Colonic mucosa (tissue), 4 donors: ENCODE data around the gene SELENON. TPM values are rescaled to one million over a fixed set of nuclear protein-coding genes. Genes with fewer than 3 reads are reported as not detected.
A peak's percentile ranks its signal among the peaks of the same experiment; 100 is the strongest.

ENCODE experiments used
- DNase-seq: peaks from one replicate; pipeline ENCODE4 v3.0.0-alpha.2; 2020
- H3K27ac ChIP-seq: fragments of 200-600 bp; one replicate; pipeline ENCODE4 v1.8.0; 2021
- H3K27me3 ChIP-seq: fragments of 200-600 bp; one replicate; pipeline ENCODE4 v1.8.0; 2021
- H3K36me3 ChIP-seq: fragments of 200-600 bp; one replicate; pipeline ENCODE4 v1.8.0; 2021
- H3K4me1 ChIP-seq: fragments of 200-600 bp; one replicate; pipeline ENCODE4 v1.8.0; 2021; ENCODE audit warnings: mild to moderate bottlenecking
- H3K4me3 ChIP-seq: fragments of 200-600 bp; one replicate; pipeline ENCODE4 v1.8.0; 2021
- H3K9ac ChIP-seq, 2 donors: one replicate each; pipeline ENCODE4 v1.7.0; 2013; ENCODE audit warnings: control low read depth in 2 of 2, low read depth in 2 of 2, low read length in 2 of 2
- H3K9me3 ChIP-seq: fragments of 200-600 bp; one replicate; pipeline ENCODE4 v1.8.0; 2021
- intact Hi-C: fragments of 100-400 bp; cut with DNase I; formaldehyde crosslinking; loops from one replicate; pipeline ENCODE4 v1.14.1; 2022
- total RNA-seq, 2 donors: library from RNA; stranded (reverse); fragmentation: NEBNext Ultra II Directional in 1 of 2; extraction: Animal tissue kit (Norgen Biotek cat#: 25700) in 1 of 2; gene quantifications; one replicate each; pipeline ENCODE4 v1.2.1, GENCODE V29; 2021
- TF ChIP-seq, protein P1 (sequence below): fragments of 200-600 bp; IDR thresholded peaks from one replicate; pipeline ENCODE4 v1.8.0; 2022; ENCODE audit warnings: antibody characterized with exemption, mild to moderate bottlenecking
- donor health status: healthy.
- donor health status: DM: no; HTN: no; CAD: no.
- donor health status: DM: no; HTN: no; CAD: no.

Gene SELENON
- total RNA-seq, 2 donors from 2014 or later, result 39.6 to 43.3 TPM

DNA sequence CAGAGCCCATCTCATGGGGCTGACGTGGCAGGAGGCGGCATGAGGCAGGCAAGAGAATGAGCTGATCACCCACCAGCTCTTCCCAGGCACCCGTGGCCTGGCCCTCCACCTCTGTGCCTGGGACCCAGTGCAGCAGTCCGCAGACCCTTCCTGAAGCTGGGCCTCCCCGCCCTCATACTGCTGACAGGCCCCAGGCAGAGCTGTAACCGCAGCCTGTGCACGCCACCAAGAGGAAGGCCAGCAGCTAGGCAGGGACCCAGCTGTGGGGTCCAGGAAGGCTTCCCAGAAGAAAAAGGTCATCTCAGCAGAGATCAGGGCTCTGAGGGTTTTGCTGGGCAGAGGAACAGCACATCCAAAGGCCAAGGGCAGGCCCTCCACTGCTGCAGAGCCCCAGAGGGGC lies 9.9 kb downstream of the SELENON start:
- intact Hi-C loops, result loop anchor here (5.0 to 10.0 kb wide), 2 partner anchors 203 to 285 kb away; no protein-coding TSS in a partner anchor
- Histone ChIP-seq H3K9me3 (no peaks in the 10 kb centered on the region), H3K4me1 (no peaks in the 10 kb centered on the region), H3K36me3 (no peaks in the 10 kb centered on the region), H3K27ac (no peak overlapping the region), H3K9ac (no peak overlapping the region), H3K27me3 (no peaks in the 10 kb centered on the region), H3K4me3 (no peak overlapping the region)
- TF ChIP-seq, protein P1, sequence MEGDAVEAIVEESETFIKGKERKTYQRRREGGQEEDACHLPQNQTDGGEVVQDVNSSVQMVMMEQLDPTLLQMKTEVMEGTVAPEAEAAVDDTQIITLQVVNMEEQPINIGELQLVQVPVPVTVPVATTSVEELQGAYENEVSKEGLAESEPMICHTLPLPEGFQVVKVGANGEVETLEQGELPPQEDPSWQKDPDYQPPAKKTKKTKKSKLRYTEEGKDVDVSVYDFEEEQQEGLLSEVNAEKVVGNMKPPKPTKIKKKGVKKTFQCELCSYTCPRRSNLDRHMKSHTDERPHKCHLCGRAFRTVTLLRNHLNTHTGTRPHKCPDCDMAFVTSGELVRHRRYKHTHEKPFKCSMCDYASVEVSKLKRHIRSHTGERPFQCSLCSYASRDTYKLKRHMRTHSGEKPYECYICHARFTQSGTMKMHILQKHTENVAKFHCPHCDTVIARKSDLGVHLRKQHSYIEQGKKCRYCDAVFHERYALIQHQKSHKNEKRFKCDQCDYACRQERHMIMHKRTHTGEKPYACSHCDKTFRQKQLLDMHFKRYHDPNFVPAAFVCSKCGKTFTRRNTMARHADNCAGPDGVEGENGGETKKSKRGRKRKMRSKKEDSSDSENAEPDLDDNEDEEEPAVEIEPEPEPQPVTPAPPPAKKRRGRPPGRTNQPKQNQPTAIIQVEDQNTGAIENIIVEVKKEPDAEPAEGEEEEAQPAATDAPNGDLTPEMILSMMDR, result no peak
- no peak for DNase-seq

DNA sequence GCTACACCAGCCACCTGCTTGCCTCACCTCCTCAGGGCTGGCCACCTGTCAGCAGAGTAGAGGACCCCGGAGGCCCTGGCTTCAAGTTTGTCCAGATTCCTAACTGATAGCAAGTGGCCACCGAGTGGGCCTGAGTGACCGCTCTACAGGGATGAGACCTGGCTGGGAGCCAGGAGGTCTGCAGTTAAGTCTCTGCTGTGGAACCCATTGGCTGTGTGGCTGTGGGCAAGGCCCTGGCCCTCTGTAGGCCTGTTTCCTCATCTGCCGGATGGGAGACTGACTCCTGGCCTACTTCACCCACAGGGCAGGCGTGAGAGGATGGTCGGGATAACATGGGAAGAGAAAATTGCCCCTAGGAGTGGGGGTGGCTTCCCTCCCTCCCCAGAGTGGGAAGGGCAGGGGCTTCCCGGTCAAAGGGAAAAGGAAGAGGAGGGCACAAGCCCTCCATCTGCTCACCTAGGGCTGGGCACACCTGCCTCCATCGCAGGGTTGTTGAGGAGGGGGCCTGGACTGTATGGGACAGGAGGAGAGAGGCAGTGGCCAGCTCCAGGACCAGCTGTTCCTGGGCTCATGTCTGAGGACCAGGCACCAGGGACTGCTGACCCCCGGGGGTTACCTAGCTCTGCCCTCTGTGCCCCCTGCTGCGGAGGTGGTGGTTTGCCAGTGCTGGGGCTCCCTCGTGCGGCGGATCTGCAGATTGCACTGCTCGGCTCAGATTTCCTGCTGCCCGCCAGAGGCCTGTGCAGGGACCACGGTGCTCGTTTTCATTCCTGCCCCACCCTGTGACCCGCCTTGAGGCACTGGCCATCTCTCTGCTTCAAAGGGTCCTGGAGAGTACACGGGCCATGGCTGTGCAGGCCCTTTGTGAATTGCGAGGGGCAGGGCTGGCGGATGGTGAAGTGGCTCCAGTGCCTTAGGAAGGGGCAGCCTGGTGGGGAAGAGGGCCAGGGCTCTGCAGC lies 10.6 kb downstream of the SELENON start:
- H3K4me1 ChIP-seq, result no peaks in the 10 kb centered on the region
- H3K27ac ChIP-seq, result no peak overlapping the region
- peak overlapping the region in 1 of 2 donors; percentile 35 for H3K9ac ChIP-seq
- H3K27me3 ChIP-seq, result no peaks in the 10 kb centered on the region
- intact Hi-C loops, result loop anchor here (5.0 kb wide), 1 partner anchor 203 kb away; no protein-coding TSS in a partner anchor
- no peaks in the 10 kb centered on the region for H3K9me3 ChIP-seq
- TF ChIP-seq, protein P1, result peak; percentile 90
- H3K36me3 ChIP-seq, result no peaks in the 10 kb centered on the region
- peak; percentile 77 for DNase-seq
- no peak overlapping the region for H3K4me3 ChIP-seq

DNA sequence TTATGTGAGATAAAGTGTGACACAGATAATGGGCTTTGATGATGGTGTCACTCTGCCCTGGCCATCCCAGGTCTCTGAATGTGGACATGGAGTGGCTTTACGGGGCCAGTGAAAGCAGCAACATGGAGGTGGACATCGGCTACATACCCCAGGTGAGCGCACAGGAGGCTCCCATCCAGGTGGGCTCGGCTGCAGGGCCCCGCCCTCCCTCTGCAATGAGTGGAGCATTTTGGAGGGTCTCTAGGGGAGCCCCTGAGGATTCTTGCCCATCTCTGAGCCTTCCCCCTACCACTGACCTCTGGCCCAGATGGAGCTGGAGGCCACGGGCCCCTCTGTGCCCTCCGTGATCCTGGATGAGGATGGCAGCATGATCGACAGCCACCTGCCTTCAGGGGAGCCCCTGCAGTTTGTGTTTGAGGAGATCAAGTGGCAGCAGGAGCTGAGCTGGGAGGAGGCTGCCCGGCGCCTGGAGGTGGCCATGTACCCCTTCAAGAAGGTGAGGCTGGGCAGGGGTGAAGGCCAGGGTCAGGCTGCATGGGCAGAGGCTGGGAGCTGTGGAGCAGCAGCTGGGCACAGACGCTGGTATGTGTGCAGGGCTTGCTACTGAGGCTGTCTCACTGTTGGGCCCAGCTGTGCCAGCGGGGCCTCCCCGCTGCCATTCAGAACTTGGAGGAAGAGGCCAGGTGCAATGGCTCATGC lies 11.5 kb downstream of the SELENON start:
- no peaks in the 10 kb centered on the region for H3K36me3 ChIP-seq
- H3K27ac ChIP-seq, result no peak overlapping the region
- no peaks in the 10 kb centered on the region for H3K4me1 ChIP-seq
- no peak overlapping the region for H3K4me3 ChIP-seq
- intact Hi-C loops, result loop anchor here (5.0 kb wide), 1 partner anchor 204 kb away; no protein-coding TSS in a partner anchor
- DNase-seq, result no peak
- H3K9me3 ChIP-seq, result no peaks in the 10 kb centered on the region
- TF ChIP-seq, protein P1, result no peak
- no peak overlapping the region for H3K9ac ChIP-seq
- no peaks in the 10 kb centered on the region for H3K27me3 ChIP-seq

DNA sequence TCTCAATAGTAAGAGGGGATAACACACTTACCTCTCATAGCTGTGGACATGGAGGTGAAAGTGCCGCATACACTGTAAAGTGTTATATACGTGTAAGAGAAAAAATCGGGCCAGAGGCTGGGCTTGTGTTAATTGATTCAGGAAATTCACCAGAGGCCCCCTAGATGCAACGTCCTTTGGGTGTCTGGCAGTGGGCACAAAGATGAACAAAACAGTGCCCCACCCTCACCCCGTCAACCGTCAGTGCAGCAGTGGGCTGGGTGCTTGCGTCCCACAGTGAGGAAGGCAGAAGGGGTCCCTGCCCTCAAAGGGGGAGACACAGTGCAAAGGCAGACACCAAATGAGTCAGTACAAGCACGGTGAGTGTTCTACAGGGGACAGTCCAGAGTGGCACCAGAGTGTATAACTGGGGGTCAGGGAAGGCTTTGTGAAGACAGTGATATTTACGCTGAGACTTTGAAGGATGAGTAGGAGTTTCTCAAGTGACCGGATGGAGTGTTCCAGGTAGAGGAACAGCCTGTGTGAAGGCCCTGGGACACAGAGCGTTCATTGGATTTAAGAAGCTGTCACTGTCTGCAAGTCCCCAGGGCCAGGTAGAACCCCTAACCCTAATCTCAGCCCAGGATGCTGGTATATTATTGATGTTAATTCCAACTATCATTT lies 13.2 kb downstream of the SELENON start:
- intact Hi-C loops, result loop anchor here (5.0 kb wide), 1 partner anchor 206 kb away; no protein-coding TSS in a partner anchor
- no peaks in the 10 kb centered on the region for H3K36me3 ChIP-seq
- no peak for DNase-seq

More for the DNA sequence above, 13.2 kb downstream of the SELENON start:
- H3K4me3 ChIP-seq, result no peak overlapping the region
- no peaks in the 10 kb centered on the region for H3K9me3 ChIP-seq
- TF ChIP-seq, protein P1, result no peak
- H3K4me1 ChIP-seq, result no peaks in the 10 kb centered on the region
- H3K27ac ChIP-seq, result no peak overlapping the region
- H3K27me3 ChIP-seq, result no peaks in the 10 kb centered on the region
- no peak overlapping the region for H3K9ac ChIP-seq
